ENCODE data around the gene UTF1. TPM values are rescaled to one million over a fixed set of nuclear protein-coding genes. Genes with fewer than 3 reads are reported as not detected.

The UTF1 gene
- total and polyA plus RNA-seq, 9 of the 15 experiments (the other 6 are each of a cell fraction or from before 2014, with no cell fraction given): 0.35 to 0.46 TPM; not detected in 7

- no peaks in the 10 kb centered on the region for H3K9me3 ChIP-seq (replicated peaks; ENCODE audit: control insufficient read depth, insufficient read depth, low read depth, low read length)
- peak in 1 of 4 experiments; percentile 23 for DNase-seq (ENCODE audit: extremely low read depth in 1 of 4, low spot score in 3 of 4)
- H3K9me1 ChIP-seq (ENCODE audit: control insufficient read depth, insufficient read depth, low read length): no peaks in the 10 kb centered on the region
- CTCF ChIA-PET (ENCODE audit: low intra/inter-chr PET ratio): interaction anchor here (0.6 kb wide), 1 partner anchor 22 kb away, joined by 3 read pairs; no protein-coding TSS in a partner anchor
- intact Hi-C loops (cut with micrococcal nuclease): no loop called here
- no peaks in the 10 kb centered on the region for H4K20me1 ChIP-seq (replicated peaks; ENCODE audit: control insufficient read depth, insufficient read depth, low read length)
- POLR2A ChIA-PET: interaction anchor here (0.6 to 1.0 kb wide), 3 partner anchors 13 to 54 kb away, joined by 3 to 4 read pairs (median 3); no protein-coding TSS in a partner anchor
- no peaks in the 10 kb centered on the region for H3K79me2 ChIP-seq (ENCODE audit: control insufficient read depth, insufficient read depth, low read length)
- no peak overlapping the region for H3K4me2 ChIP-seq (ENCODE audit: insufficient read depth, low read length)
- ATAC-seq: no peak
- H3K27ac ChIP-seq (ENCODE audit: extremely low read depth, low read depth, low read length): no peak overlapping the region
- in situ Hi-C loops (cut with MboI): no loop called here
- FAIRE-seq: no peak
- H3K4me3 ChIP-seq: no peak overlapping the region
- no peak for TF ChIP-seq COPS2 (conservative IDR thresholded peaks at IDR 0.05)
- TF ChIP-seq KLF1 (tag; IDR thresholded peaks at IDR 0.05): no peak
- no peak for TF ChIP-seq TEAD2 (tag; IDR thresholded peaks at IDR 0.05)
- no peak for TF ChIP-seq SP1 (CRISPR knock-in tag; IDR thresholded peaks at IDR 0.05)
- TF ChIP-seq POLR3G (IDR thresholded peaks at IDR 0.05; ENCODE audit: extremely low read depth, insufficient read length, insufficient replicate concordance): no peak
- no peak for TF ChIP-seq ARNT (IDR thresholded peaks at IDR 0.05)
- no peak for TF ChIP-seq BRF2 (IDR thresholded peaks at IDR 0.05; ENCODE audit: borderline replicate concordance, insufficient read depth, insufficient read length)
- TF ChIP-seq SIX5 (IDR thresholded peaks at IDR 0.05; ENCODE audit: borderline replicate concordance in 1 of 2, insufficient read depth in 1 of 2, low read depth in 1 of 2, low read length in 2 of 2): no peak
- no peak for TF ChIP-seq PHF21A (IDR thresholded peaks at IDR 0.05; ENCODE audit: borderline replicate concordance, low read depth)
- TF ChIP-seq NONO (IDR thresholded peaks at IDR 0.05; ENCODE audit: low read depth in 2 of 2, low read length in 1 of 2): no peak
- no peak for TF ChIP-seq DEAF1 (CRISPR knock-in tag; IDR thresholded peaks at IDR 0.05)
- no peak for TF ChIP-seq ERF (CRISPR knock-in tag; IDR thresholded peaks at IDR 0.05)
- 6% methylated on average over 22 of the region's 28 CpGs for WGBS (ENCODE audit: insufficient coverage, low coverage, missing lambda C conversion rate)
- no peaks in the 10 kb centered on the region for H3K36me3 ChIP-seq (ENCODE audit: control insufficient read depth, insufficient read depth, low read length)
- BruUV-seq (replicated peaks): no TSS peak
- H3K27me3 ChIP-seq (ENCODE audit: control insufficient read depth in 2 of 2, insufficient read depth in 2 of 2, low read length in 2 of 2): peaks cover 5 to 54% of the 10 kb centered on the region in 2 experiments
- H3K9ac ChIP-seq (ENCODE audit: insufficient read depth in 1 of 2, low read depth in 2 of 2, low read length in 2 of 2): no peak overlapping the region
- H3K4me1 ChIP-seq (replicated peaks in 1 of 2; ENCODE audit: control insufficient read depth in 2 of 2, insufficient read depth in 2 of 2, low read length in 2 of 2): peaks cover 0 to 60% of the 10 kb centered on the region in 2 experiments; a peak in 2 of 5 replicates
- no peak overlapping the region for H2AFZ ChIP-seq (ENCODE audit: low read depth, low read length)
Observed at GRCh38 chr10:133214468-133215410, 15.3 kb upstream of the UTF1 start.

Data from K562 (cell line).